ENCODE results near the gene SLC7A9.

SLC7A9 gene

GRCh38 chr19:32831611-32832010, 38.0 kb downstream of the SLC7A9 start:
- DNase-seq, result no peak

GRCh38 chr19:32830231-32831014, 39.1 kb downstream of the SLC7A9 start:
- TF ChIP-seq POLR2A (IDR thresholded peaks at IDR 0.05; ENCODE audit: low read length) (no peak), GATA1 (IDR thresholded peaks at IDR 0.05; ENCODE audit: low read depth, low read length) (no peak)
- DNase-seq, result no peak

More at GRCh38 chr19:32831611-32832010, 38.0 kb downstream of the SLC7A9 start:
- no peak for TF ChIP-seq GATA1 (IDR thresholded peaks at IDR 0.05; ENCODE audit: low read depth, low read length)
- TF ChIP-seq POLR2A (IDR thresholded peaks at IDR 0.05; ENCODE audit: low read length), result no peak

GRCh38 chr19:32829345-32829896, 40.1 kb downstream of the SLC7A9 start:
- no peak for DNase-seq
- TF ChIP-seq GATA1 (IDR thresholded peaks at IDR 0.05; ENCODE audit: low read depth, low read length), result no peak
- TF ChIP-seq POLR2A (IDR thresholded peaks at IDR 0.05; ENCODE audit: low read length), result no peak

GRCh38 chr19:32828643-32829344, 40.8 kb downstream of the SLC7A9 start:
- no peak for DNase-seq

GRCh38 chr19:32828139-32828538, 41.4 kb downstream of the SLC7A9 start:
- no peak for TF ChIP-seq POLR2A (IDR thresholded peaks at IDR 0.05; ENCODE audit: low read length)
- TF ChIP-seq GATA1 (IDR thresholded peaks at IDR 0.05; ENCODE audit: low read depth, low read length), result no peak
- no peak for DNase-seq

More at GRCh38 chr19:32828643-32829344, 40.8 kb downstream of the SLC7A9 start:
- TF ChIP-seq POLR2A (IDR thresholded peaks at IDR 0.05; ENCODE audit: low read length), result no peak
- no peak for TF ChIP-seq GATA1 (IDR thresholded peaks at IDR 0.05; ENCODE audit: low read depth, low read length)

- DNase-seq, result no peak
- TF ChIP-seq GATA1 (IDR thresholded peaks at IDR 0.05; ENCODE audit: low read depth, low read length) (no peak), POLR2A (IDR thresholded peaks at IDR 0.05; ENCODE audit: low read length) (no peak)
These were observed 44.5 kb downstream of the SLC7A9 start for GRCh38 chr19:32824916-32825608.

GRCh38 chr19:32824191-32824751, 45.3 kb downstream of the SLC7A9 start:
- no peak for TF ChIP-seq GATA1 (IDR thresholded peaks at IDR 0.05; ENCODE audit: low read depth, low read length)
- TF ChIP-seq POLR2A (IDR thresholded peaks at IDR 0.05; ENCODE audit: low read length), result no peak
- no peak for DNase-seq

GRCh38 chr19:32823747-32824102, 45.8 kb downstream of the SLC7A9 start:
- no peak for TF ChIP-seq POLR2A (IDR thresholded peaks at IDR 0.05; ENCODE audit: low read length)
- TF ChIP-seq GATA1 (IDR thresholded peaks at IDR 0.05; ENCODE audit: low read depth, low read length), result no peak
- no peak for DNase-seq

GRCh38 chr19:32822916-32823746, 46.4 kb downstream of the SLC7A9 start:
- DNase-seq, result no peak
- TF ChIP-seq POLR2A (IDR thresholded peaks at IDR 0.05; ENCODE audit: low read length) (no peak), GATA1 (IDR thresholded peaks at IDR 0.05; ENCODE audit: low read depth, low read length) (no peak)

- no peak for DNase-seq
- no peak for TF ChIP-seq POLR2A (IDR thresholded peaks at IDR 0.05; ENCODE audit: low read length)
These were observed 49.9 kb downstream of the SLC7A9 start for GRCh38 chr19:32819419-32820400.

- no peak for DNase-seq
- TF ChIP-seq POLR2A (IDR thresholded peaks at IDR 0.05; ENCODE audit: low read length), result no peak
- no peak for TF ChIP-seq GATA1 (IDR thresholded peaks at IDR 0.05; ENCODE audit: low read depth, low read length)
These were observed 51.0 kb downstream of the SLC7A9 start for GRCh38 chr19:32818536-32818935.
